ENCODE results near the gene NFIX. TPM values are rescaled to one million over a fixed set of nuclear protein-coding genes. Genes with fewer than 3 reads are reported as not detected.

Gene NFIX
- polyA plus RNA-seq, 3 donors from 2014 or later = 0.49 TPM; not detected in 2

- peaks cover 0 to 2% (median 0%) of the 10 kb centered on the region in 6 donors for H3K9me3 Mint-ChIP-seq
- peak within 1 kb of the TSS; percentile 81 to 96 (median 94) for H3K27ac Mint-ChIP-seq
- peak within 1 kb of the TSS; percentile 87 to 97 (median 95) for H3K4me3 Mint-ChIP-seq
- H3K36me3 Mint-ChIP-seq = peaks cover 0 to 3% (median 0%) of the 10 kb centered on the region in 3 donors
- peak; percentile 86 to 90 (median 89) for DNase-seq
- peaks cover 60 to 68% of the 10 kb centered on the region in 2 donors for H3K4me1 Mint-ChIP-seq
- H3K27me3 Mint-ChIP-seq (ENCODE audit: low read depth in 3 of 3) = peaks cover 14 to 29% (median 20%) of the 10 kb centered on the region in 3 donors
Measured at GRCh38 chr19:13117772-13118423, 122.6 kb downstream of the NFIX start, which contains the start of gene NACC1. Gene NACC1, plus strand, starts transcription at chr19:13118264. Its CDS starts 16,944 bp downstream, at chr19:13135208.

- no peak for DNase-seq
- H3K4me1 Mint-ChIP-seq = peaks cover 67 to 73% of the 10 kb centered on the region in 2 donors
- H3K27me3 Mint-ChIP-seq (ENCODE audit: low read depth in 3 of 3) = peaks cover 14 to 29% (median 20%) of the 10 kb centered on the region in 3 donors
- peak overlapping the region; percentile 80 to 92 (median 85) for H3K4me3 Mint-ChIP-seq
- peaks cover 0 to 2% (median 0%) of the 10 kb centered on the region in 6 donors for H3K9me3 Mint-ChIP-seq
- H3K27ac Mint-ChIP-seq = peak overlapping the region in 5 of 6 donors; percentile 63 to 89 (median 84)
- H3K36me3 Mint-ChIP-seq = peaks cover 0 to 3% (median 0%) of the 10 kb centered on the region in 3 donors
Measured at GRCh38 chr19:13118424-13119193, 123.3 kb downstream of the NFIX start.

GRCh38 chr19:13119627-13120026, 124.4 kb downstream of the NFIX start:
- H3K9me3 Mint-ChIP-seq = peaks cover 0 to 2% (median 0%) of the 10 kb centered on the region in 6 donors

GRCh38 chr19:13120031-13120430, 124.8 kb downstream of the NFIX start:
- H3K27me3 Mint-ChIP-seq (ENCODE audit: low read depth in 3 of 3) = peaks cover 16 to 31% (median 20%) of the 10 kb centered on the region in 3 donors

More at GRCh38 chr19:13119627-13120026, 124.4 kb downstream of the NFIX start:
- peaks cover 0 to 3% (median 0%) of the 10 kb centered on the region in 3 donors for H3K36me3 Mint-ChIP-seq
- DNase-seq = no peak
- H3K27me3 Mint-ChIP-seq (ENCODE audit: low read depth in 3 of 3) = peaks cover 16 to 30% (median 20%) of the 10 kb centered on the region in 3 donors
- H3K4me1 Mint-ChIP-seq = peaks cover 71 to 73% of the 10 kb centered on the region in 2 donors
- H3K27ac Mint-ChIP-seq = peak overlapping the region; percentile 11 to 84 (median 67)
- H3K4me3 Mint-ChIP-seq = peak overlapping the region; percentile 80 to 92 (median 85)

GRCh38 chr19:13120817-13121216, 125.5 kb downstream of the NFIX start:
- no peak for DNase-seq
- Mint-ChIP-seq H3K27me3 (ENCODE audit: low read depth in 3 of 3) (peaks cover 16 to 31% (median 20%) of the 10 kb centered on the region in 3 donors), H3K4me3 (peak overlapping the region; percentile 49 to 92 (median 63)), H3K36me3 (peaks cover 0 to 3% (median 0%) of the 10 kb centered on the region in 3 donors), H3K4me1 (peaks cover 66 to 71% of the 10 kb centered on the region in 2 donors), H3K9me3 (peaks cover 0 to 2% (median 0%) of the 10 kb centered on the region in 6 donors), H3K27ac (peak overlapping the region; percentile 2 to 93 (median 70))

More at GRCh38 chr19:13120031-13120430, 124.8 kb downstream of the NFIX start:
- Mint-ChIP-seq H3K27ac (peak overlapping the region in 3 of 6 donors; percentile 31 to 93 (median 89)), H3K4me3 (peak overlapping the region in 4 of 5 donors; percentile 49 to 92 (median 83)), H3K9me3 (peaks cover 0 to 2% (median 0%) of the 10 kb centered on the region in 6 donors), H3K4me1 (peaks cover 71 to 73% of the 10 kb centered on the region in 2 donors), H3K36me3 (peaks cover 0 to 3% (median 0%) of the 10 kb centered on the region in 3 donors)
- DNase-seq = no peak

GRCh38 chr19:13121551-13122274, 126.4 kb downstream of the NFIX start:
- peak overlapping the region; percentile 53 to 64 (median 63) for H3K4me3 Mint-ChIP-seq
- H3K27me3 Mint-ChIP-seq (ENCODE audit: low read depth in 3 of 3) = peaks cover 13 to 27% (median 17%) of the 10 kb centered on the region in 3 donors
- peaks cover 59 to 63% of the 10 kb centered on the region in 2 donors for H3K4me1 Mint-ChIP-seq
- DNase-seq = peak; percentile 57 to 72 (median 70)
- peaks cover 0 to 2% (median 0%) of the 10 kb centered on the region in 6 donors for H3K9me3 Mint-ChIP-seq
- peaks cover 0 to 3% (median 0%) of the 10 kb centered on the region in 3 donors for H3K36me3 Mint-ChIP-seq
- H3K27ac Mint-ChIP-seq = peak overlapping the region; percentile 70 to 93 (median 90)

GRCh38 chr19:13122275-13122878, 127.1 kb downstream of the NFIX start:
- DNase-seq = peak; percentile 61 to 77 (median 75)
- Mint-ChIP-seq H3K27ac (peak overlapping the region; percentile 70 to 93 (median 90)), H3K4me1 (peaks cover 53 to 56% of the 10 kb centered on the region in 2 donors), H3K36me3 (peaks cover 0 to 3% (median 0%) of the 10 kb centered on the region in 3 donors), H3K9me3 (peaks cover 0 to 2% (median 0%) of the 10 kb centered on the region in 6 donors), H3K4me3 (peak overlapping the region; percentile 53 to 64 (median 63)), H3K27me3 (ENCODE audit: low read depth in 3 of 3) (peaks cover 12 to 24% (median 13%) of the 10 kb centered on the region in 3 donors)

- no peak for DNase-seq
- Mint-ChIP-seq H3K4me3 (peak overlapping the region in 3 of 5 donors; percentile 53 to 64 (median 63)), H3K27ac (peak overlapping the region; percentile 18 to 93 (median 90)), H3K4me1 (peaks cover 50 to 56% of the 10 kb centered on the region in 2 donors), H3K27me3 (ENCODE audit: low read depth in 3 of 3) (peaks cover 7 to 19% (median 13%) of the 10 kb centered on the region in 3 donors), H3K9me3 (peaks cover 0 to 2% (median 0%) of the 10 kb centered on the region in 6 donors), H3K36me3 (peaks cover 0 to 3% (median 0%) of the 10 kb centered on the region in 3 donors)
Measured at GRCh38 chr19:13122980-13123957, 128.0 kb downstream of the NFIX start.

- Mint-ChIP-seq H3K27me3 (ENCODE audit: low read depth in 3 of 3) (peaks cover 2 to 13% (median 7%) of the 10 kb centered on the region in 3 donors), H3K4me3 (no peak overlapping the region), H3K9me3 (no peaks in the 10 kb centered on the region), H3K4me1 (peaks cover 29 to 47% of the 10 kb centered on the region in 2 donors), H3K27ac (no peak overlapping the region), H3K36me3 (peaks cover 0 to under 1% (median 0%) of the 10 kb centered on the region in 3 donors)
- no peak for DNase-seq
Measured at GRCh38 chr19:13127051-13127450, 131.8 kb downstream of the NFIX start.

- Mint-ChIP-seq H3K4me1 (peaks cover 27 to 47% of the 10 kb centered on the region in 2 donors), H3K27ac (peak overlapping the region in 1 of 6 donors; percentile 7), H3K36me3 (no peaks in the 10 kb centered on the region), H3K9me3 (no peaks in the 10 kb centered on the region), H3K27me3 (ENCODE audit: low read depth in 3 of 3) (peaks cover 2 to 6% (median 2%) of the 10 kb centered on the region in 3 donors), H3K4me3 (no peak overlapping the region)
- DNase-seq = no peak
Measured at GRCh38 chr19:13127811-13128575, 132.7 kb downstream of the NFIX start.

GRCh38 chr19:13128583-13128982, 133.3 kb downstream of the NFIX start:
- Mint-ChIP-seq H3K27me3 (ENCODE audit: low read depth in 3 of 3) (peaks cover 1 to 6% (median 2%) of the 10 kb centered on the region in 3 donors), H3K4me3 (no peak overlapping the region), H3K36me3 (no peaks in the 10 kb centered on the region), H3K4me1 (peaks cover 29 to 47% of the 10 kb centered on the region in 2 donors), H3K9me3 (no peaks in the 10 kb centered on the region), H3K27ac (peak overlapping the region in 1 of 6 donors; percentile 31)
- no peak for DNase-seq
